IPS-NIHi11 (cell line): Measurements from ENCODE around the gene CFAP299.
"Not testable (repeated sequence)": the region's sequence is repeated elsewhere in the genome, so short reads cannot be mapped to it uniquely, and the experiment has no call there.

Experiments
- DNase-seq: peaks from one replicate; pipeline ENCODE4 v3.0.0; 2012; ENCODE audit warnings: mixed read lengths, low spot score

CFAP299 gene

DNA sequence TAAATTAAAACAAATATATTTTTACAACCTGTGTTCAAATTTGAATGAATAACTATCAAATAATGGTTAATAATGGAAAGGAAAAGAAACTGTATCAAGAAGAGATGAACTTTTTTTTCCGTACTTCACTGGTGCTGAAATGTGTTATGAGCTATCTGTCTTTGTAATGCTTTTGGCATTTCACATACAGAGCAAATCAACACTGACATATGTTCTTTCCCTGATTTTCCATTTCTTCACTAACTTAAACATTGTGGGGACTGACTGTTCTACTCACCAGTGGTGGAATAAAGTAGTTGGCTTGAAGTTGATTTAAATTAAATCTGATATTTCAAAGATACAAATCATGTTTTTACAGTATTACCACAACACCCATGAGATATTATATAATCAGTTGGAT, 390.9 kb downstream of the CFAP299 start:
- no peak for DNase-seq

DNA sequence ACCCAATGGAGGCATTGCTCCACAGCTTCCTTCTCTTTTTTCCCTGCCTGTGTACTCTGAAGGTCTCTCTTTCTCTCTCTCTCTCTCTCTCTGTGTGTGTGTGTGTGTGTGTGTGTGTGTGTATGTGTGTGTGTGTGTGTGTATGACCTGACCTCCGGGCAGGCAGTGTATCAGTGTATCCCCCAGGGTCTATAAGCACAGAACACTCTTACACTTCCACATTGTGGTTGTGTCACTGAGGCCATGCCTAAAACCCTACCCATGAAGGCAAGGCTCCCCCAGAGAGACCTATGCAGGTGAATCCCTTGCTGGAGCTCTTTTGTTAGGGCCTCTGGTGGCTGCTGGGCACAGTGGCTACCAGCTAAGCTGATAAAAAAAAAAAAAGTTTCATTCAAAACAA, 394.6 kb downstream of the CFAP299 start:
- no peak for DNase-seq

DNA sequence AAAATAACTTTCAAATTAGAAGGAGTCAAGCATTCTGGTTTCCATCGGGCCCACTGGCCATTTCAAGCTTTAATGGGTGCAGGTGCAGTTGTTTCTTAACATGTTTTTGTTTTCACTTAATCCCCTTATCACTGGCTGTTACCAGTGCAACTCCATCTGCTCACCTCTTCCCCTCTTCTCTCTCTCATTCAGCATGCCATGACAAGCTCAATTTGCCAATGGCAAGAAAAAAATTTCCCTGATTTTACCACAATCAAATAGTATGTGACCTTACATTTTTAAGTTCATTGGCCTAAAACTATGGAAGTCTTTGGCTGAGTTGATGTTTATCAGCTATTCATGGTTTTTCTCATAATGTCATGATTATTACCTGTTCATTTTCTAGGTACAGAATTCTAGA, 395.9 kb downstream of the CFAP299 start:
- DNase-seq: no peak

DNA sequence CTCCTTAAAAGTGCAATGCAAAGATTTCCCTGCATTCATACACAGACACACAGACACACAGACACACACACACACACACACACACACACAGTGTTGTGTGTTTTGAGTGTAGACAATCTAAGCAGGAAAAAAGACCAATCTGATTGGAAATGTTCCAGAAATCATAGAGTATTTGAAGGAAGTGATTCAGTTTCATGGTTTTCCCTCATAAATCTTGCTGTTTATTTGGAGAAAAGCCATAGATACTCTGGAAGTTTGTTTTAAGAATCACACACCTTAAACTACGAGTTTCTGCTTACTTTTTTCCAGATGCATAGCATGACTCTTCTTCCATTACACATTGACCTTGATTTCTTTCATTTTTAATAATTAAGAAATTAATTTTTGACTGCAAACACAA, 396.5 kb downstream of the CFAP299 start:
- no peak for DNase-seq

GRCh38 chr4:80740375-80740774, 404.8 kb downstream of the CFAP299 start:
- DNase-seq: no peak

GRCh38 chr4:80749558-80749957, 414.0 kb downstream of the CFAP299 start:
- DNase-seq: not testable (repeated sequence)

DNA sequence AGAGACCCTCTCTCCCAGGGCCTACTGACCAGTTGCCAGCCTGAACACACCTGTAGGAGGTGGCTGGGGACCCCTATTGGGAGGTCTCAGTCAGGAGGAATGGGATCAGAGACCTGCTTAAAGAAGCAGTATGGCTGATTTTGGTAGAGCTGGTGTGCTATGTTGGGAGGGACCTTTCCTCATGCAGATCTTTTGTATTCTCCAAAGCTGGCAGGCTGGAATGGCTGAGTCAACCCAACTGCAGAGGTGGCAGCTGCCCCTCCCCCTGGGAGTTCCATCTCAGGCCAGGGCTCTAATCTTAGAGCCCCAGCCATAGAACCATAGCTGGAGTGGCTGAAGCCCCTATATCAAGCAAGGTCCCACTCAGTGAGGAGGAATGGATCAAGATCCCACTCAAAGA, 415.7 kb downstream of the CFAP299 start:
- DNase-seq: no peak

GRCh38 chr4:80767944-80768343, 432.4 kb downstream of the CFAP299 start:
- DNase-seq: no peak

- no peak for DNase-seq
Observed at GRCh38 chr4:80776168-80776567, 440.6 kb downstream of the CFAP299 start.

- no peak for DNase-seq
Observed at GRCh38 chr4:80781431-80781830, 445.9 kb downstream of the CFAP299 start.

DNA sequence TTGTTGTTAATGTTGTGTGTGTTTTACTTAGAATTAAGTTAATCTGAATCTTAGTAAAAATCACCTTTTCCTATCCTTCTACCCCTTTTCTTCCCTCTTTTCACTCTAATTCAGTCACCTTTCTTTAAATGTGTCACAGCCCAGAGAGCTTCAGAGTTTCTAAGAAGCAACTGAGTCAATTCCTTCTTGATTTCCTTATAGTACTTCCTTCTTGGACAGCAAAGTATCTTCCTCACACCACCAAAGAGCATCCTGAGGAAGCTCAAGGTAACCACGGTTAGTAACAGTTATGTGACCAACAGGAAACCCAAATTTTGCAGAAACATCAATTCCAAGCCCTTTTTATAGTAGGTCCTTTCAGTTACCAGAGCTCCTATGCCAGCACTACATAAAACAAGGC, 451.8 kb downstream of the CFAP299 start:
- no peak for DNase-seq

GRCh38 chr4:80788798-80789197, 453.3 kb downstream of the CFAP299 start:
- DNase-seq: no peak

DNA sequence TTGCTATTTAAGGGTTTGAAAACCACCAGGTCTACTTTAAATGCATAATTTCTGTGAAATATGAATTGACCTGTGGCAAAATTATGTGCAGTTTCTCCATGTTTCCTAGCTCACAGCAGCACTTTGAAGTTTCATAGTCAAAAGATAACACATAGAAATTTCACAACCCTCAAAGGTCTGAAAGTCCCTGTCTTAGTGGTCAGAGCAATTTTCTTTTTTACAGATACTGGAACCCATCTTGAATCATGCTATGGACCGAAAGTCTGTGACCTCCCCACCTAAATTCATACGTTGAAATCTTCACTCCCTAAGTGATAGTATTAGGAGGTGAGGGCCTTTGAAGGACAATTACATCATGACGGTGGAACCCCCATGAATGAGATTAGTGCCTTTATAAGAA, 454.6 kb downstream of the CFAP299 start:
- DNase-seq: no peak

- DNase-seq: not testable (repeated sequence)
Observed at GRCh38 chr4:80793660-80794059, 458.1 kb downstream of the CFAP299 start.

DNA sequence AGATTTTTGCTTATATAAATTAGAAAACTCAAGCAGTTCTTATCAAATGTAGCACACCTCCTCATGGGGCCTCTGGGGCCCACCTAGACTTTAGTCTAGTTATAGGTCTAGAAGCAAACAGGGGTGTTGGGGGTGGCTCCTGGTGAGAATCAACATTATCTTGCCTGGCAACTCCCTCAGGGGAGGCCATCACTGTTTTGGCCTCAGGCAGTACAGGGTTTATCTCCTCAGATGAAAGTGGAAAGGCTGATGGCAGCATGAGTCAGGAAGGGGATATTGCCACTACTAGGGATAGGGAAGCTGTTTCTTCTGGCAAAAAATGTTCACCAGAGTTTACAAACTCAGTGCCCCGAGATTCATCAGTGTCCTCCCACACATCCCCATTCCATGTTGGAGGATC, 462.6 kb downstream of the CFAP299 start:
- DNase-seq: no peak

DNA sequence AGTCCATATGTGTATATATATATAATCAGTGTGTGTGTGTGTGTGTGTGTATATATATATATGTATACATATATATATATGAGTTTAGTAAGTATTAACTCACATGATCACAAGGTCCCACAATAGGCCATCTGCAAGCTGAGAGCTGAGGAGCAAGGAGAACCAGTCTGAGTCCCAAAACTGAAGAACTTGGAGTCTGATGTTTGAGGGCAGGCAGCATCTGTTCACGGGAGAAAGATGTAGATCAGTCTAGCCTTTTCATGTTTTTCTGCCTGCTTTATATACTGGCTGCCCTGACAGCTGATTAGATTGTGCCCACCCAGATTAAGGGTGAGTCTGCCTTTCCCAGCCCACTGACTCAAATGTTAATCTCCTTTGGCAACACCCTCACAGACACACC, 465.2 kb downstream of the CFAP299 start:
- DNase-seq: not testable (repeated sequence)

DNA sequence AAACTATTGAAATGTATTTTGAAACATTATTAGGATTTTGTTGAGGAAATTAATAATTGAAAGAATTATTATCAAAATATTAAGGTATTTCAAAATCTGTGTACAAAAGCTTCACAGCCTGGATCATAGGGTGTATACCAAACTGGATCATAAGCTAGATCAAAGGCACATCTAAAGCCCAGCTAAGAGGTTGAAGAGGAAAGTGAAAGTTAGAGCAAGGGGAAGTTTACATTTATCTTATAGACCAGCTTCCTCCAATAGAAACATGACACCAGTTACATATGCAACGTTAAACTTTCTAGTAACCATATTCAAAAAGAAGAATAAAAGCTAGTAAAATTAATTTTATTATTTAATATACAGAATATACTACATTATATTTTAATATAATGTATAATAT, 467.8 kb downstream of the CFAP299 start:
- no peak for DNase-seq

DNA sequence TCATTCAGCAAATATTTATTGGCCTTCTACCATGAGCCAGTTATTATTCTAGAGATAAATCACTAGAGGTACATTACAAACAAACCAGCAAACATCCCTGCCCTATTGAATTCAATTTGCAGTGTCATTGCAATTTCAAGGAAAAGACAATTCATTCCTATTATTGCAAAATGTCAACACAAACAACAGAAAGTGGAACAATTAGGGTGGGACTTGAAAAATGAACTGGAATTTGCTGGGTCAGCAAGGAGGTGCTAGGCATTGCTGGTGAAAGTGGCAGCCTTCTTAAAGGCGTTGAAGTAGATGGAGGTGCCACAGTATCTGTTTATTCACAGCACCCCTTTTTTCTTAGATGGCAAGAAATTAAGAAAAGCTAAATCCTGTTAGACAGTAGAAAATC, 470.9 kb downstream of the CFAP299 start:
- no peak for DNase-seq

DNA sequence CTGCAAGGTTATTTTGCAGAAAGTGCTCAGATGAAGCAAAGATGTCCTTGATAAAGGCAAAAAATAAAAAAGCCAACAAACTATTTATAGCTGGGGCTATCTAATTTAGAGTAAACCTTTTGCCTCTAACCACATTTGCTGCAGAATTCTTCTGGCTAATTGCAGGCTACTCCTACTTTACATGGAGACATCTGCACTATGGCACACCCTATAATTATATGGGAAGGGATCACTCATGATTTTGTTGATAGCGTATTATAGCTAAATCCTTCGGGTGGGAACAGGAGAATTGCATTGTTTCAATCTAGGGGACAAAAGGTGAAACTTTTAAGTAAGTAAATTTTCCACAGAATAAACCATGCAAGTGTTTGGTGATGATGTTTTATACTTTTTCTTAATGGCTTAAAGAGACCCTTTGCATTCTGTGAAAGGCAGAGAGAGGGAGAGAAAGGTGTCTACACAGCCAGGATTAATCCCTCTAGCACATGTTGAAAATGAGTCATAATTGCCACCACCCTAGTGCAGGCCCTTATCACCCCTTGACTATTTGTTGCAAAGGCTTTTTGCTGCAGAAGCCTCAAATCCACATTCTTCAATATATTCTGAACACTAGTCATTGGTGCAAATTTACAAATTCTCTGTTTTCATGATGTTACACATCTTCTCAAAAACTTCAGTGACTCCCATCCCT, 473.7 kb downstream of the CFAP299 start:
- no peak for DNase-seq

- no peak for DNase-seq
Observed at GRCh38 chr4:80811406-80811805, 475.9 kb downstream of the CFAP299 start.

GRCh38 chr4:80812145-80812544, 476.6 kb downstream of the CFAP299 start:
- DNase-seq: no peak

GRCh38 chr4:80814266-80814665, 478.7 kb downstream of the CFAP299 start:
- no peak for DNase-seq

- DNase-seq: no peak
Observed at GRCh38 chr4:80831383-80832361, 496.1 kb downstream of the CFAP299 start.
